Medulla oblongata (tissue), 1 donor: Measurements from ENCODE around the gene ZEB1.
"Not testable (repeated sequence)": the region's sequence is repeated elsewhere in the genome, so short reads cannot be mapped to it uniquely, and the experiment has no call there.

Source experiments
- DNase-seq: peaks from one replicate; pipeline ENCODE4 v3.0.0-alpha.2; 2015; ENCODE audit errors: extremely low spot score

ZEB1 gene

DNA sequence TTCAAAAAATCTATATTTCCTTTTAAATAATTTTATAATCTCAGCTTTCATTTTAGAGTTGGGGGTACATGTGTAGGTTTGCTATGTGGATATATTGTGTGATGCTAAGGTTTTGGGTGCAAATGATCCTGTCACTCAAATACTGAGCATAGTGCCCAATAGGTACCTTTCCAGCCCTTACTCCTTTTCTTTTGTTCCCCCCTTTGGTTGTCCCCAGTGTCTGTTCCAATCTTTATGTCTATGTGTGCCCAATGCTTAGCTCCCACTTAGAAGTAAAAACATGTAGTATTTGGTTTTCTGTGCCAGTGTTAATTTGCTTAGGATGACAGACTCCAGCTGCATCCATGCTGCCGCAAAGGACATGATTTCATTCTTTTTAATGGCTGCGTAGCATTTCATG, 103.6 kb downstream of the ZEB1 start:
- DNase-seq, result no peak

GRCh38 chr10:31424473-31424872, 105.5 kb downstream of the ZEB1 start:
- no peak for DNase-seq

DNA sequence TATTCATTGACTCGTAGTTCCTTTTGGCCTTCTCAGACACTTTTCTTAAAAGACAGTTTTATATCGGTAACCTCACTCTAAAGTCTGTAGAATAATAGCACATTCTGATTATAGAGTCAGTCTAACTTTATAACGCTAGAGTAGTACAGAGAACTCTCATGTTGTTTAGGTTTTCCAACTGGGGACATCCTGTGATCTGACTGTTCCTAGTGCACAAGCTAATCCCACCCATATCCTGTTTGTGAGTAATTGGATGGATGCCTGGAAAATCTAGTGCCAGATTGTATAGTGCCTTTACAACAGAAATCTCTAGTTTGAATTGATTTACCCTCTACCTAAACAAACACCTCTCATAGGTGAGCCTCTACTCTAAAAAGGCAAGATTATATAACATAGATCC, 107.4 kb downstream of the ZEB1 start:
- DNase-seq, result no peak

- not testable (repeated sequence) for DNase-seq
These were observed 108.3 kb downstream of the ZEB1 start for GRCh38 chr10:31427334-31427733.

DNA sequence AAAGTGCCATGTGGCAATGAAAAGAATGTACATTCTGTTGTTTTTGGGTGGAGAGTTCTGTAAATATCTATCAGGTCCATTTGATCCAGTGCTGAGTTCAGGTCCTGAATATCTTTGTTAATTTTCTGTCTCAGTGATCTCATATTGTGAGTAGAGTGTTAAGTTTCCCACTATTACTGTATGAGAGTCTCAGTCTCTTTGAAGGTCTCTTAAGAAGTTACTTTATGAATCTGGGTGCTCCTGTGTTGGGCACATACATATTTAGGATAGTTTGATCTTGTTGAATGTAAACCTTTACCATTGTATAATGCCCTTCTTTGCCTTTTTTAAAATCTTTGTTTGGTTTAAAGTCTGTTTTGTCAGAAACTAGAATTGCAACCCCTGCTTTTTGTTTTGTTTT, 109.5 kb downstream of the ZEB1 start:
- not testable (repeated sequence) for DNase-seq

DNA sequence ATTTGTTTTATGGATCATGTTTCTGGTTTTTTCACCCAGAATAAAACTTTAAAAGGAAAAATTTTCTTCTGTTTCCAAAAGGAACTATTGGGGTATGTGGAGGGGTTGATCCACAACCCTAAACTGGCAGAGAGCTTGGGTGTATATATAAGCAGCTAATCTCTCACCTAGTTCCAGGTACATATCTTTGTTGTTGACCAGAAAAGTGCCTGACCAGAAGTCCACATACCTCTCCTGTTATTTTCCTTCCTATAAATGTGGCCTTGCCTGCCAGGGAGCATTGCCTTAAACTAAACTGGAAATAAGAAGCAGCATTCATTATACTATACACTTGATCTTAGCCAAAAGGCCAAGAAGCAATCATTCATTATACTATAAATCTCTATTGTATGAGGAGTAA, 112.0 kb downstream of the ZEB1 start:
- DNase-seq, result no peak

DNA sequence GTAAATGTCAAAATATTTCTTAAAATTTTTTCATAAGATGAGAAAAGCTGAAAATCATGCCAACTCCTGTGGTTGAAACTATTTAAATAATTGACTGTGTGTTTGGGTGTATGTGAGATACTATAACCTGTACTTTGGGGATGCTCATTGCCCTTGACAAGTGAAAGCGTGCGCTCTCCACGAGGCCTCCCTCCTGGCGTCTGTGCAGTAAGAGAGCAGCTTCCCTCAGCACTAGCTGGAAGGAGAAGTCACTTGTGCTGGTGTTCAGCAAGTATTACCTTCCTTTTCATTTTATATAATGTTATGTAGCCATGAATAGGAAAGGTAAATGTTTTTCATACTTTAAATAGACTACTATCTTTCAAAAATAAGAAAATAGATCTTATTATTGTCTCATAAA, 118.9 kb downstream of the ZEB1 start:
- no peak for DNase-seq

DNA sequence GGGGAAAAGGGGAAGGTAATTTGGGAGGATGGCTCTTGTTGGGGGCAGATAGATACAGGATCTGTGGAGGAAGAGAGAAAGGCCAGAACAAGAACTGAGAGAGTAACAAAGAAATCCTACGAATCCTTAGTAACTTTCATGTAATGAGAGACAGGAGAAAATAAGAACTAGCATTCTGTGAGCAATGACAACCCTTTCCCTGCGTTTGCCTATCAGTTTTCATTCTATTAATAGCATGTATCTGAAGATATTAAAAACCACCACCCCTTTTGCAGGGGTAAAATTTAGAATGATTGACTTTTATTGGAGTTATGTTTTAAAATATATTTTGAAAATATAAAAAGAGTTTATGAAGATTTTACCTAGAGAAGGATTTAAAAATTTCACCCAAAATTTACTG, 132.8 kb downstream of the ZEB1 start:
- DNase-seq, result no peak

DNA sequence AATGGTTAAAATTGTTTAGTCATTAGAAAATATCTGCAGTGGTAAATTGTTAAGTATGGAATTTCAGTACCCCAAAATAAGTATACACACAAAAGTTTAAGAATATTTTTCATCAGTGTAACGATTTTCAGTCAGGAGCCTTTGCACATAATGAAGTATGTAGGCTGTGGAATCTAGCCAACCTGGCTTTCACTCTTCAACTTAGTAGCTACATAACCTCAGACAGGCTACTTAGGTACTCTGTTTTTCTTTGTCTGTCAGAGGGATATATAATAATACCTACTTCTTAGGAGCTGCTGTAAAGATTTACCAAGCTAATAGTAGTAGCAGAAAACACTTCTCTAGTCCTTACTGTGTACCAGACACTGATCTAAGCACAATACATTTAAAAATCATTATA, 137.5 kb downstream of the ZEB1 start:
- DNase-seq, result no peak

DNA sequence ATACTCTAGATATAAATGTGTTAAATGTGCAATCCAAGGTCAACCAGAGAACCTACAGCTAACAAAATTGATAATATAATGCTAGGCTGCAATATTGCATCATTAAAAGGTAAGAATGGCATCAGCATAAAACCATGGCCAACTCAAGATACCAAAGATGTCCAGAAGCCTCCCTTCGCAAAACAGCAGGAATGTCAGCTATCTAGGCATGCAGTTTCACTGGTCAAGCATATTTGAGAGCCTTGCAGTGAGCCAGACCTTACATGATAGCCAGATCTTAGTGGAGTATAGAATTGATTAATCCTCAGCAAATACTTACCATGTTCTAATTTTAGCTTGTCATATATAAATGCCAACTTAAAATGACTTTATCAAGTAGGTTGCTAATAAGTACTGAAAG, 138.8 kb downstream of the ZEB1 start:
- DNase-seq, result no peak

DNA sequence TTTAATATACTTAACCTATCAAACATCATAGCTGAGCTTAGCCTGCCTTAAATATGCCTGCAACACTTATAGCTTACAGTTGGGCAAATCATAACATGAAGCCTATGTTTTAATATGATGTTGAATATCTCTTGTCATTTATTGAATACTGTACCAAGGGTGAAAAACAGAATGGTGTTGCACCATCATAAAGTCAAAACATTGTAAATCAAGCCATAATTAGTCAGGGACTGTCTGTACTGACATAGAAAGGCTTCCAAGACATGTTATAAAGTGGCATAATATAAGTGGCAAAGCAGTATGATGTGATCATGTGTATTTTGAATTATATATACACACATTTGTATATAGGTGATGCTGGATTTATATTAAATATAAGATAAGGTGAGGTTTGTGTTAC, 140.0 kb downstream of the ZEB1 start:
- DNase-seq, result no peak

GRCh38 chr10:31460242-31460641, 141.2 kb downstream of the ZEB1 start:
- DNase-seq, result no peak

- DNase-seq, result no peak
These were observed 145.5 kb downstream of the ZEB1 start for GRCh38 chr10:31464552-31464951.

DNA sequence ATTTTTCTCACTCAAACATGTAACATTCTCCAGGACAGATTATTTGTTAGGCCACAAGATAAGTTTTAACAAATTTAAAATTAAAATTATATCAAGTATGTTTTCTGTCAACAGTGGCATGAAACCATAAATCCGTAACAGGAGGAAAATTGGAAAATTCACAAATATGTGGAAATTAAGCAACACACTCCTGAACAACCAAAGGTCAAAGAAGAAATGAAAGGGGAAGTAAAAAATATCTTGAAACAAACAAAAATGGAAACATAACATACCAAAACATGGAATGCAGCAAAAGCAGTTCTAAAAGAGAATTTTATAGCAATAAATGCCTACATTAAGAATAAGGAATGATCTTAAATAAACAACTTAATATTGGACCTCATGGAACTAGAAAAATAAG, 147.3 kb downstream of the ZEB1 start:
- DNase-seq, result no peak

- DNase-seq, result no peak
These were observed 148.9 kb downstream of the ZEB1 start for GRCh38 chr10:31467791-31468535.

DNA sequence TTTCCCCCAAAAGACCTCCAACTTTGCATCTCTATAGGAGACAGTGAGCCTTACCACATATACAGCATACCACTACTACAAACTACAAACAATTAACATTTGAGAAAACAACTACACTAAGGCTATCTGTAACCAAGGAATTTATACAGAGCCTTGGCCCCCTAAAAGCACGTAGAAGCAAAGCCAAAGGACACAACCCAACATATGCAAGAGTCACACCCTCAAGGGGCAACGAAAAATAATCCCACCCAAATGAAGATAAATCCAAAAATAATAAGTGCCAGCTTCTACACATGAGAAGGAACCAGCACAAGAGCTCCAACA, 149.5 kb downstream of the ZEB1 start:
- no peak for DNase-seq

DNA sequence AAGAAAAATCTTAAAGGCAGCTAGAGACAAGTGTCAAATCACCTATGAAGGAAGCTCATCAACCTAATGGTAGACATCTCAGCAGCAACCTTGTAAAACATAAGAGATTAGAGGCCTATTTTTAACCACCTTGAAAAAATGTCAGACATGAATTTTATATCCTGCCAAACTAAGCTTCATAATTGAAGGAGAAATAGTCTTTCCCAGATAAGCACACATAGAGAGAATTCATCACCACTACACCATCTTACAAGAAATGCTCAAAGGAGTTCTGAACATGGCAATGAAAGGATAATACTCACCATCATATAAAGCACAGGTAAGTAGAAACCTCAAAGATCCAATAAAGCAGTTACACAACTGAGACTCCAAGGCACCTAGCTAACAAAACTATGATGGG, 156.5 kb downstream of the ZEB1 start:
- DNase-seq, result no peak

DNA sequence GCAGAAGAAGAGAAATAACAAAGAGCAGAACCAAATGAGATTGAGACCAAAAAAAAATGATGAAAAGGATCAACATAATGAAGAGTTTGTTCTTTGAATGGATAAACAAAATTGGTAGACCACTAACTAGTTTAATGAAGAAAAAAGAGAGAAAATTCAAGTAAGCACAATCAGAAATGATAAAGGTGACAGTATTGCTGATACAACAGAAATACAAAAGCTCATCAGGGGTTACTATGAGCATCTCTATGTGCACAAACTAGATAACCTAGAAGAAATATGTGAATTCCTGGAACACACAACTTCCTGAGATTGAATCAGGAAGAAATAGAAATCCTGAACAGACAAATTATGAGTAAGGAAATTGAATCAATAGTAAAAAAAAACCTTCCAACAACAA, 157.1 kb downstream of the ZEB1 start:
- DNase-seq, result no peak

GRCh38 chr10:31477584-31477983, 158.6 kb downstream of the ZEB1 start:
- DNase-seq, result no peak

- DNase-seq, result no peak
These were observed 160.7 kb downstream of the ZEB1 start for GRCh38 chr10:31479752-31480151.

DNA sequence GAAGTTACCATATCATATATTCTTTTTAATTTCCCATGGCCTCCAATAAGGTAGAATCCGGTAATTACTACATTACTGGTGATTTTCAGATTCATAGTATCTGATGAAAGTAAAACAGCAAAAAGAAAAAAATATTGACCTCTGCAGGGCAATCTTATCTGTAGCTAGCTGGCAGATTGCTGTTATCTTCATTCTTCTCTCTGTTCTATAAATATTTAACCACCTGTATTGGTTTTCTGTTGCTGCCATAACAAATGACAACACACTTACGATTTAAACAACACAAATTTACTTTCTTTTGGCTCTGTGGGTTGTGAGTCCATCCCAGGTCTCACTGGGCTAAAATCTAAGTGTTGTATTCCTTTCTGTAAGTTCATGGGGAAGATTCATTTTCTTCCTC, 164.5 kb downstream of the ZEB1 start:
- DNase-seq, result no peak

DNA sequence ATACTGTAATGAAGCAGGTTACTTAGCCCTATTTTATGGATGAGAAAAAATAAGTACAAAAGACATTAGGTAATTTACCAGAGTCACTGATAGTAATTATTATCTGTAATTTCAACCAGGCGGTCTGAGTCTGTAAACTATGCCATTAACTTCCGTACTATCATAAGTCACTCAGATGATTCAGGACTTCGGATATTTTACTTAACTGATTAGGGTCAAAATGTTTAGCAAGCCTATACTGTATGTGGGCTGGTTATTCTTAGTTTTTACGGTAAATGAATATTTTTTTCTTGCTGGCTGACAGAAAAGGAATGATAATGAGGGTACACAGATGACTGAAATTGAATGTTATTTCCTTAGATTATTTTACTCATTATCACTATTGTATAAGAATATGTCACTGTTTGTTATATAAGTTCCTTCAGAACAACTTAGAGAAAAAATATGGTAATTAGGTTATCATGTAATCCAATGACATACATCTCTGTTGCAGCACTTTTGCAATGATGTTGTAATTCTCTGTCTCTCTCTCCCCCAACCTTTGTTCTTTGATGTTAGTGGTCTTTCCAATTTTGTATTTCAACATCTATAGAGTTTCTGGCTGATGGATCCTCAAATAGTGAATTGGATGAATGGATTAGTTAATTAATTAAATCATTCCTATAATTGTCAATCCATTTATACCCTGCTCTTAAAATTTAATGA, 165.6 kb downstream of the ZEB1 start:
- no peak for DNase-seq

DNA sequence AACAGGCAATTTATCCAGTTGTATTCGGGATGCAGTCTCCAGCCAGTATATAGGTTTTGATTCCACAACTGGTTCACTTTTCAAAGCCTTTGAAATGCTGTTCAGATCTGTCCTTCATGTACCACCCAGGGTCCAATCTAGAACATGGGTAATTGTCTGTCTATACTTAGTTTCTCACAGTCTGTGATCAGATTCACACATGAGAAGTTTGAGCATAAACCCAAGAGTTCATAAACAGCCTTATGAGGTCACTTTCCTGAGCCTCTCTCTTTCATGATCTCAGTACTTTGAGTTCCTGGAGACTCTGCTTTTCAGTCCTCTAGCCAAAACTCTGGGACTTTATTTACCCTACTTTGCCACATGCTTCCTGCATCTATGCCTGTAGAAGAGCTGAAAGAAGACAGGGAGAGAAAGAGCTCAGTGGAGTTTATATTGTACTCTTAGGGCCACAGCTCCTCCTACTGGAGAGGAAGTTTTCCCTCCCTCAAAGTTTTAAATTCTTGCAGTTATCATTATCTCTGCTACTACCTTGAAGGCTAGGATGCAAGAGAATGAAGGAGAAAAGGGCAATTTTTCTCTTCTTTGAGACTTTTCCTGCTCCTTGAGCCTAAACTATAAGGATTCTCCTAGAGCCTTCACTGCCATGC, 172.0 kb downstream of the ZEB1 start:
- DNase-seq, result peak; percentile 40
